Activated T-cell treated with anti-CD3 and anti-CD28 coated beads, Interleukin-2, amount 50 U/mL, for 4 hours (primary cell): Measurements from ENCODE around the gene EMC8. TPM values are rescaled to one million over a fixed set of nuclear protein-coding genes. Genes with fewer than 3 reads are reported as not detected.

Experiments used
- ATAC-seq, 2 donors: fragments of 200-7000 bp; cut with Tn5 transposase; one replicate each; pipeline ENCODE4 v1.10.0; 2021
- DNase-seq: peaks from one replicate; pipeline ENCODE4 v3.0.0-alpha.2; 2020
- H3K27me3 Mint-ChIP-seq: one replicate; pipeline ENCODE4 v1.8.0; 2021; ENCODE audit warnings: low read depth, mixed read lengths
- H3K36me3 Mint-ChIP-seq: one replicate; pipeline ENCODE4 v1.8.0; 2022; ENCODE audit warnings: mixed read lengths; ENCODE audit not compliant: insufficient read depth
- H3K4me1 Mint-ChIP-seq: one replicate; pipeline ENCODE4 v1.8.0; 2021; ENCODE audit warnings: low read depth, mixed read lengths
- H3K4me3 Mint-ChIP-seq: one replicate; pipeline ENCODE4 v1.8.0; 2021; ENCODE audit warnings: mild to moderate bottlenecking, moderate library complexity, mixed read lengths
- H3K9me3 Mint-ChIP-seq: one replicate; pipeline ENCODE4 v1.8.0; 2021; ENCODE audit warnings: mixed read lengths
- total RNA-seq, 3 donors: library from RNA; stranded (reverse); gene quantifications; one replicate each; pipeline ENCODE4 v1.2.1, GENCODE V29; 2021

Gene EMC8
- total RNA-seq, result 10 to 100 TPM; 52.2 to 65.5 (median 62.2) TPM

DNA sequence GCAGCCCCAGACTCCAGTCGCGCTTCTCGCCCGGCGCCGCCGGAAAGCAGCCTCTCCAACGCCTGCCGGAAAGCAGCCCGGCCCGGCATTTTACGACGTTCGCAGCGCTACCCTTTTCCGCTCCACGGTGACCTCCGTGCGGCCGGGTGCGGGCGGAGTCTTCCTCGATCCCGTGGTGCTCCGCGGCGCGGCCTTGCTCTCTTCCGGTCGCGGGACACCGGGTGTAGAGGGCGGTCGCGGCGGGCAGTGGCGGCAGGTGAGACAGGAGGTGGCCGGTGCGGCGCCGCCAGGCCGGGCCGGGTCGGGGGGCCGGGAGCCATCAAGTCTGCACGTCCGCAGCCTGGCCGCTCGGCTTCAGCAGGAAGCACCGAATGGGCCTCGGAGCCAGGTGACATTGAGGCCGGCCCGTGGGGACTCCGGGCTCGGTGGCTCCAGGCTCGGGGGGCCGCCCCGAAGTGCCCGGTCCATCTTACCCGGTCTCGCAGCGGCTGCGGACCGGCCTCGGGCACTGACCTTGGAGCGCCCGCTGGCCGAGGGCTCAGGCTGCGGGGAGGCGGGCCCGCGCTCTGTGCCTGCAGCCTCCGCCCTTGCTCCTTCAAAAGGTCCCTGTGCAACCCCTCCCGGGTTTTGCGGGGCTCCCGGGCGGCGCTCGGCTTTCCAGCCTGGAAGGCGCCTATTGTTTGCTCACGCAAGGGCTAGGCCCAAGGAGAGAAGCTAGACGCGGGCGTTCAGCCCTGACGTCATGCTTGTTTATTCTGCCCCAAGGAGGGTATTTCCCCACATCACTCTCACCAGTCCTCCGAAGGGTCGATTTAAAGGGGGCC is at the start of gene EMC8, which contains the start of gene COX4I1:
Gene EMC8, minus strand, starts transcription at position 48 of the 824 bp plus-strand sequence. CDS start 249 bp downstream, outside the sequence.
Gene COX4I1, plus strand, starts transcription at position 199 of the 824 bp plus-strand sequence. CDS start 1,511 bp downstream, outside the sequence.
- Mint-ChIP-seq H3K4me1 (peaks cover 53% of the 10 kb centered on the region), H3K36me3 (peaks cover 42% of the 10 kb centered on the region), H3K4me3 (peak within 1 kb of the TSS; percentile 90), H3K27me3 (no peaks in the 10 kb centered on the region), H3K9me3 (no peaks in the 10 kb centered on the region)
- ATAC-seq (peak; percentile 93 to 94), DNase-seq (peak; percentile 89)

DNA sequence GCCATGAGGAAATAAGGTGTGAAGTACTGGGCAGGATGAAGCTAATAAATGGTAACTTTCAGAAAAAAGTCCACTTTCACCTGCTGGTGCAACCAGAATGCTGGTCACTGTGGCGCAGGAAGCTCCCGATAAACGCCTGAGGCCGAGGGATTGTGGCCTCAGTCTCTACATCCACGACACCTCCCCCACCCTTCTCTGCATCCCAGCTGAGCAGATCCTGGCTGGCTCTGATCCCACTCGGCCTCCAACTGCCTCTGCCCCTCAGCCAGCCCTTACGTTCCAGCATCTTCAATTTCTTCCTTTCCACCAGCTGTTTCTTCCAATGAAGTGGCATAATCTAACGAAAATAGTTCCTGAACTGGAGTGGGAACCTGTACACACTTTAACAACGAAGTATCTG is 49.6 kb upstream of the EMC8 start:
- Mint-ChIP-seq H3K4me3 (no peak overlapping the region), H3K36me3 (no peaks in the 10 kb centered on the region), H3K9me3 (no peaks in the 10 kb centered on the region), H3K27me3 (peaks cover 14% of the 10 kb centered on the region), H3K4me1 (peaks cover 3% of the 10 kb centered on the region)
- no peak for DNase-seq
- no peak for ATAC-seq

DNA sequence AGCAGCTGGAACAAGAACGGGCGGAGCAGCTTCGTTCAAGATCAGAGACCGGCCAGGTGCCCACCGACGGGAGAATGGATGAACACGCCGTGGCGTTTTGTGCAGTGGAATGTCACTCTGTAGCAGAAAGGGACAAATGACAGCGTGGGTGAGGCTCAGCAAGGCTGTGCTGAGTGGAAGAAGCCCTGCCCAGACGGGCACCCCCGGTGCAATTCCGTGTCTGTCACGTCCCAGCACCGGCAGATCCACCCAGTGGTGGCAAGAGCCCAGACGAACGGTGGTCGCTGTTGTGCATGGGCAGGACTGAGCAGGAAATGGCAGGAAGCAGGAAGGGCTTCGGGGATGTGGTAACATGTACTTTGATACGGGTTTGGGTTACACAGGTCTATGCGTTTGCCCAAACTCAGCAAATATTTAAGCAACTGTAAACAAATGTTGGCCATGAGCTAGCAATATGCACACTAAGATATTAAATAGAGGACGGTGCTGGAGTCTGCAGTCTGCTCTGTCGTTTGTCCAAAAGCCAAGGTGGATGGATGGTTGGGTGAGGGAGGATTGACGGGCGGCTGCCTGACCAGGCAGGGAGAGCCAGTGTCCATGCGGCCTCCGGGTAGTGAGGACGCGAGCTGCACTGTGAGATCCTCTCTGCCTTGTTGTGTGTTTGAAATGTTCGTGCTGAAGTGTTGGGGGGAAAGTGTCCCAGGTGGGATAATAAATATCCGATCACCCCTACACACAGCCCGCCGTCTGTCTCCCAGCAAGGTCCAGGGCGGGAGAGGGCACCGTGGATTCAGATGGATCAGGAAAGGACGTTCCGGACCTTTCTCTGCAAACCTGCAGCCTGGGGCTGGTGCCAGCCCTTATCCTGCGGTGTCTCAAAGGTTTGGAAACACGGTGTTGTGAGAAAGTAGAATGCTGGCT is 48.6 kb upstream of the EMC8 start:
- no peaks in the 10 kb centered on the region for H3K36me3 Mint-ChIP-seq
- peaks cover 14% of the 10 kb centered on the region for H3K27me3 Mint-ChIP-seq
- DNase-seq (no peak), ATAC-seq (no peak)
- peaks cover 1% of the 10 kb centered on the region for H3K9me3 Mint-ChIP-seq
- H3K4me1 Mint-ChIP-seq, result peaks cover 3% of the 10 kb centered on the region
- no peak overlapping the region for H3K4me3 Mint-ChIP-seq

DNA sequence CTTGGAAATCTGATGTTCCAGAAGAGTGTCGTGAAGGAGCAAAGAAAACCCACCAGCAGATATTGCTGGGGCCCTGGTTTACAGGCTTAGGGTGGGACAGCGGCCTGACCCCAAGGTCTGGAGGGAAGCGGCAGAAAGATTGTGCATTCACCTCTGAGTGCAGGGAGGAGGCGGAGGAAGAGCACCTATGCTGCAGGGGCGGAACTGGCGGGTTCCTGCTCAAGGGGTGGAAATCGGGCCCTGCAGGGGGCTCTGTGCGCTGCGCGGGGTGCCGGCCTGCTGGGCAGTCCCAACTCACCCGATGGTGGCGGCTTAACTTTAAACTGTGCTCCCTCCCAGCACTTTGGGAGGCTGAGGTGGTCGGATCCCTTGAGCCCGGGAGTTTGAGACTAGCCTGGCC is 47.7 kb upstream of the EMC8 start:
- peaks cover 3% of the 10 kb centered on the region for H3K4me1 Mint-ChIP-seq
- ATAC-seq (no peak), DNase-seq (no peak)
- no peak overlapping the region for H3K4me3 Mint-ChIP-seq
- peaks cover 3% of the 10 kb centered on the region for H3K9me3 Mint-ChIP-seq
- H3K27me3 Mint-ChIP-seq, result peaks cover 14% of the 10 kb centered on the region
- no peaks in the 10 kb centered on the region for H3K36me3 Mint-ChIP-seq

DNA sequence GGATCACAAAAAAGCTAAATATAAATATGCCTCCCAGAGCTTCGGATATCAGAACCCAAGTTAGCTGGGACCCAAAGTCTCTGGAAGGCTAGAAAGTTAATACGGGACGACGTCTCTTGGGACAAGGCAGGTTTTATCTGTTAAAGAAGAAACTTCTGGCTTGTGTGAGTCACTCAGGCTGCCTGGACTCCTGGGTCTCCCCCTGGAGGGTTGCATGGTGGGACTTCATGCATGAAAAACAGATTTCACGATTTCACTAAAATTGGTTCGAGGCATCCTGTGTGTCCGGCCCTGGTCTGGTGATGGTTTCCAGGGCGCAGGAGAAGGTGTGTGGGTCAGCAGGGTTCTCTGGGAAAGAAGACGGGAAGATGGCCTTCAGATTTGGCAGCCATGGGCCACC is 47.1 kb upstream of the EMC8 start:
- peaks cover 14% of the 10 kb centered on the region for H3K27me3 Mint-ChIP-seq
- no peaks in the 10 kb centered on the region for H3K36me3 Mint-ChIP-seq
- peaks cover 3% of the 10 kb centered on the region for H3K4me1 Mint-ChIP-seq
- no peak overlapping the region for H3K4me3 Mint-ChIP-seq
- ATAC-seq, result no peak
- H3K9me3 Mint-ChIP-seq, result peaks cover 3% of the 10 kb centered on the region
- DNase-seq, result no peak

DNA sequence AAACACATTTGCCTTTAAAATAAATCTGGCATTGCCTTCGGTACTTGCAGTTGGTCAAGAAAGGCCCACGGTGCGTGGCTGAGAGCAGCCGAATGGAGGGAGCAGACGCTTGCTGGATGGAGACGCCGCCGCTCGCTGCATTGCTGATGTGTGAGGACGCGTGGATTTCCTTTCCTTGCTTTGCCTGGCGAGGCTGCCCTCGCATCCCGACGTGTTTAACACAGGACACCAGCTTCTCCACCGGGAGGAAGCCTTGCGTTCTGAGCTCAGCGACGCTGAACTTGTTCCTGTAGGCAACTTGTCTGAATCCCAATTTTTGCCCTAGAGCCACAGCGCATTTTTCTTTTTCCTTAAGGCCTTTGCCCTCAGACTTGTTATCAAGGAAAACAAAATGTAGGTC is 45.9 kb upstream of the EMC8 start:
- ATAC-seq, result no peak
- Mint-ChIP-seq H3K27me3 (peaks cover 14% of the 10 kb centered on the region), H3K4me1 (peaks cover 3% of the 10 kb centered on the region), H3K4me3 (no peak overlapping the region), H3K36me3 (no peaks in the 10 kb centered on the region), H3K9me3 (peaks cover 3% of the 10 kb centered on the region)
- DNase-seq, result no peak

DNA sequence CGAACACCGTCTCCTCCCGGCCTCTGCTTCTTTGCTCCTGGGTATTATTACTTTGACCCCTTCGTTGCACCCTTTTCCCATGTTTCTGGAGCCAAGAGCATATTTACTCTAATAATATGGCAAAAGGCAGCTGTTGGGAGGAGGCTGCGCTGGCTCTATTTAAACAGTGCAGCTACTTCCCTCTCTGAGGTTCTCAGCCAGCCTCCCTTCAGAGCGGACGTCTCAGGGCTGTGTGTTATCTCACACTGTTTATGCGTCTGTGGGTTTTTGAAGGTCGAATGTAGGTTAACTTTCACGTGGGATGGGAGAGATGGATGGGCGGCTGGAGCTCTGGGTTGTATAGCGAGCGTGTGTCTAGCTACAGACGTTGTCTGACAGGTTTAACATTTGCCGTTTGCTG is 45.4 kb upstream of the EMC8 start:
- no peak for DNase-seq
- Mint-ChIP-seq H3K4me1 (peaks cover 3% of the 10 kb centered on the region), H3K4me3 (no peak overlapping the region), H3K27me3 (peaks cover 14% of the 10 kb centered on the region), H3K9me3 (peaks cover 3% of the 10 kb centered on the region), H3K36me3 (no peaks in the 10 kb centered on the region)
- ATAC-seq, result no peak

DNA sequence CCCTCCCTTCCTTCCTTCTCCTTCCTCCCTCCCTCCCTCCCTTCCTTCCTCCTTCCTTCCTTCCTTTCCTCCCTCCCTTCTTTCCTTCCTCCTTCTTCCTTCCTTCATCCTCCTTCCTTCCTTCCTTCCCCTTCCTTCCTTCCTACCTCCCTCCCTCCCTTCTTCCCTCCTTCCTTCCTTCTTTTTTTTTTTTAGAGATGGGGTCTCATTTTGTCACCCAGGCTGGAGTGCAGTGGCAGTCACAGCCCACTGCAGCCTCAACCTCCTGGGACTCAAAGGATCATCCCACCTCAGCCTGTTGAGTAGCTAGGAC is 44.8 kb upstream of the EMC8 start:
- ATAC-seq (no peak), DNase-seq (no peak)
- H3K4me1 Mint-ChIP-seq, result peaks cover 3% of the 10 kb centered on the region
- H3K4me3 Mint-ChIP-seq, result no peak overlapping the region
- peaks cover 17% of the 10 kb centered on the region for H3K27me3 Mint-ChIP-seq
- H3K9me3 Mint-ChIP-seq, result peaks cover 3% of the 10 kb centered on the region
- H3K36me3 Mint-ChIP-seq, result no peaks in the 10 kb centered on the region

DNA sequence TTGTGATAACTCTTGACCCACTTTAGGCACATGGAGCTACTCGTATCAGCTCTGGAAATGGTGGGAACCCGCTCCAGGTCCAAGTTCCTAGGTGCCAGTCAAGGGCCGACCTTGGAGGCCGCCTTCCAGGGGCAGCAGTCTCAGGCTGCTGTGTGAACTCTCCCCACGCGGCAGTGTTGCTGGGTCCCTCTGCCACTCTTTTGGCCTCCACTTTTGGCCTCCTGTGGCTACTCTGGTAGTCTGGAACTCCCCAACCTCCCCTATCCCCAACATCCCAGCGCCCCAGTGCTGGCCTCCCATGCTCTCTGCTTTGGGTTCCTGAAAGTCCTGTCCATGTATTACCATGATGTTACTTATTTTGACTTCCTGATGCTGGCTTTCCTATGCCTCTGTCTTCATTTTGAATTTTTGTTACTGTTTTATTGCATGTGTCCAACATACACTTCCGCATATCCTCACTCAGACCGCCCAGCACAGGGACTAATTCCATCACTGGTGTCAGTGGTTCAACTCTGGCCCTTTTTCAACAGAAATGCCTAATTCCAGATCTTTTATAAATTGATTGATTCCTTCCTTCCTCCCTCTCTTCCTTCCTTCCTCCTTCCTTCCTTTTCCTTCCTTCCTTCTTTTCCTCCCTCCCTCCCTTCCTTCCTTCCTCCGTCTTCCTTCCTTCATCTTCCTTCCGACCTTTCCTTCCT is 44.3 kb upstream of the EMC8 start:
- ATAC-seq (no peak), DNase-seq (no peak)
- no peaks in the 10 kb centered on the region for H3K36me3 Mint-ChIP-seq
- no peak overlapping the region for H3K4me3 Mint-ChIP-seq
- peaks cover 3% of the 10 kb centered on the region for H3K4me1 Mint-ChIP-seq
- H3K27me3 Mint-ChIP-seq, result peaks cover 22% of the 10 kb centered on the region
- peaks cover 3% of the 10 kb centered on the region for H3K9me3 Mint-ChIP-seq

DNA sequence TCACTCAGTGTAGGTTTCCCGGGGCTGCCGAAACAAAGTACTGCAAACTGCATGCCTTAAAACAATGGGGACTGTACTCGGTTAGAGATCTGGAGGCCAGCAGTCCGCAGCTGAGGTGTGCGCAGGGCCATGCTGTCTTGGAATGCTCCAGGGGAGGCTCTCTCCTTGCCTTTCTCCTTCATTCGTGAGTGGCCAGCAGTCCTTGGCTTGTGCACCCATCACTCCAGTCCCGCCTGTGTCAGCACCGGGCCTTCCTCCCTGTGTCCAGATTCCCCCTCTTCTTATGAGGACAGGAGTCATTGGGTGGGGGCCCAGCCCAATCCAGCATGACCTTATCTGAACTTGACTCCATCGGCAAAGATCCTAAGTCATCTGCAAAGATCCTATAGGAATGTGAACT is 43.5 kb upstream of the EMC8 start:
- ATAC-seq, result no peak
- H3K4me1 Mint-ChIP-seq, result peaks cover 3% of the 10 kb centered on the region
- DNase-seq, result no peak
- H3K36me3 Mint-ChIP-seq, result no peaks in the 10 kb centered on the region
- H3K4me3 Mint-ChIP-seq, result no peak overlapping the region
- H3K9me3 Mint-ChIP-seq, result peaks cover 3% of the 10 kb centered on the region
- H3K27me3 Mint-ChIP-seq, result peaks cover 22% of the 10 kb centered on the region

DNA sequence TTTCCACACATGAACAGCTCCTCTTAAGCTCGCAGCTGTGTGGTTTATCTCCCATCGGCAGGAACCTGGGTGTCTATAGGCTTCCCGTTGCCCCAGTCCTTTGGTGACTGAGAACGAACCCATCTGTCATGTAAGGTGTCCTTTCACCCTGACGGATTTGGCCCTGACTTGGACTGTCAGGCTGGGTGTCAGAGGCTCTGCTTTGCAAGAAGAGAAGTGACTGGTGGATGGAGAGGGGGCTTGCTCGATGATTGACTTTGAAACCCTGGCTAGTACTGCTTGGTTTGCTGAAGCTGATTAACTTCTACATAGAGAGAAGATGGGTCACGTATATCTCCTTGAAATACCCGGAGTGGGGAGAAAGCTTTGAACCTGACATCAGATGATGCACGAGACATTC is 43.1 kb upstream of the EMC8 start:
- Mint-ChIP-seq H3K4me1 (peaks cover 3% of the 10 kb centered on the region), H3K36me3 (no peaks in the 10 kb centered on the region), H3K9me3 (peaks cover 3% of the 10 kb centered on the region), H3K4me3 (no peak overlapping the region), H3K27me3 (peaks cover 22% of the 10 kb centered on the region)
- ATAC-seq (no peak), DNase-seq (no peak)

DNA sequence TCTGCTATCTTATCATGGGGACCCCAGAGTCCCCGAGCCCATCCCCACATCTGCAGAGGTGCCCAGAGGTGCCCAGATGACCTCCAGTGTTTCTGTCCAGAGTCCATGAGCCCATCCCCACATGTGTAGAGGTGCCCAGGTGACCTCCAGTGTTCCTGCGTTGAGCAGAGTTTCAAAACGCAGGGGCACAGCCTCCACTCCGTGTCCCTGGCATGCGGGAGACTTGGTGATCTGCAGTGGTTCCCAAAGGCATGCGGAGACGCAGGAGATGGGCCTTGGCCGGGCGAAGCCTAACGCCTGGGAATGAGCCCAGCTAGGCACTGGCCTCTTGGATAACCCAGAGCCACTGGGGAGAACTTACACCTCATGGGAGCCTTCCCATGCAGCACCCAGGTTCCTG is 41.5 kb upstream of the EMC8 start:
- ATAC-seq (no peak), DNase-seq (no peak)
- Mint-ChIP-seq H3K9me3 (peaks cover 3% of the 10 kb centered on the region), H3K4me1 (peaks cover 3% of the 10 kb centered on the region), H3K27me3 (peaks cover 22% of the 10 kb centered on the region), H3K4me3 (no peak overlapping the region), H3K36me3 (no peaks in the 10 kb centered on the region)

DNA sequence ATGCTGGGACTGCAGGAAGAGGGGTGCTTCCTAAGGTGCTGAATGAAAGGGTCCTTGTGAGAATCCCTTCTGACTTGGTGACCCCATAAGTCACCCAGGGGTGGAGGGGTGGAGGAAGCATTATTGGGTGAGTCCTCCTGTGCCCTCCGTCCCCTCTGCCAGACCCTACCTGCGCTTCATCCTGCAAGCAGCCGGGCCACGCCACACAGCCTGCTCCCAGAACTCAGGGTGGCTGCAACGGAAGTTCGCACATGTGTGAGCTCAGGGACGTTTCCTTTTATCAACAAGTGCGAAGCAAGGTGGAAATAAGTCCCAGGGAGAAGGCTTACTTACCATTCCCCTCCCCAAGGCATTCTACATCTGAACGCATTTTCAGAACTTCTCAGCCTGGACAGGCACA is 41.1 kb upstream of the EMC8 start:
- Mint-ChIP-seq H3K36me3 (no peaks in the 10 kb centered on the region), H3K4me3 (no peak overlapping the region), H3K9me3 (peaks cover 3% of the 10 kb centered on the region), H3K27me3 (peaks cover 22% of the 10 kb centered on the region), H3K4me1 (peaks cover 3% of the 10 kb centered on the region)
- ATAC-seq (no peak), DNase-seq (no peak)

DNA sequence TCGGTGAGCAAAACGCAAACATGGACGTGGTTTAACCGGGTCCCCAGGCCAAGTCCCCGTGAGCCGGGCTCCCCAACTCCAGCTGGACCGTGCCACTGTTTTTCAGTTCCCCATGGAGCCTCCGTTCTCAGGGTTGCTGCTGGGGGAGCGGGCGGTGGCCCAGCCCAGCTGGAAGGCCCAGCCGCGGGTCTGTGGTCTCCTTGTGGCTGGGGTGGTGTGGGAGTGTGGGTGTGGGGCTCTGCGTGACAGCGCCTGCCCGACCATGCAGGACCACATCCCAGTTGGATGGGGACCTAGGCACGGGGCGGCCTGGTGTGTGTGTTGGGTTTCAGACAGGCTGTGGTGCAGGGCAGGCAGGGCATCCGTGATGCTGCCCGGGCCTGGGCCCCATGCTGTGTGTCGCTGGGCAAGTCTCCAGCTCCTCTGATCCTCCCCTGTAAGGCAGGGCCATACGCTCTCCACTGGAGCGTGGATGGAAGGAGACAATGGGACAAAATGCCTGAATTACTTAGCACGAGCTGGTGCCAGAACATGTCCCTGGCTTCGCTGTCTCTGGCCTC is 40.4 kb upstream of the EMC8 start:
- DNase-seq (no peak), ATAC-seq (no peak)
- H3K36me3 Mint-ChIP-seq, result no peaks in the 10 kb centered on the region
- peaks cover under 1% of the 10 kb centered on the region for H3K4me1 Mint-ChIP-seq
- H3K9me3 Mint-ChIP-seq, result peaks cover 3% of the 10 kb centered on the region
- no peak overlapping the region for H3K4me3 Mint-ChIP-seq
- peaks cover 22% of the 10 kb centered on the region for H3K27me3 Mint-ChIP-seq
